Measurements from ENCODE around the gene SPRED3.

DNA sequence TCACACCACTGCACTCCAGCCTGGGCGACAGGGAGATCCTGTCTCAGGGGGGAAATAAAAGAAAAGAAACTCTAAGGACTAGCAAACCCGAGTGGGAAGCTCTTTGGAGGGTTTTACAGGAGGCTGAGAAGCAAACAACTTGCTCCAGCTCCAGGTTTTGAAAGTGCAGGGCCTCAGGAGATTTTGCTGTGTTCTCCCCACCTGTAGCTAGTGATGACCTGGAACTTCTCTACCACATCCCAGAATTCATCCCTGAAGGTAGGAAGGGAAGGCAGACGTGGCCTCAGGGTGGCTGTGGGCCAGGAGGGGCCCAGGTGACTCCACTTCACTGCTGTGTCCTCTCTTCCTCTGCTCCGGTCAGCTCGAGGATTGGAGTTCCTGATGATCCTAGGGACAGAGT is 30.4 kb upstream of the SPRED3 start:
- TF ChIP-seq CTCF (IDR thresholded peaks at IDR 0.05; ENCODE audit: poor library complexity) (no peak), EZH2 (IDR thresholded peaks at IDR 0.05; ENCODE audit: borderline replicate concordance) (no peak), EZH2phosphoT487 (IDR thresholded peaks at IDR 0.05; ENCODE audit: low read depth, severe bottlenecking, unreplicated experiment) (no peak)

All from hepatocyte (in vitro differentiated cells).